ENCODE results near the gene SNAI1. TPM values are rescaled to one million over a fixed set of nuclear protein-coding genes. Genes with fewer than 3 reads are reported as not detected.

Gene SNAI1
- total RNA-seq, 1 donor from 2014 or later, result 0.69 TPM

DNA sequence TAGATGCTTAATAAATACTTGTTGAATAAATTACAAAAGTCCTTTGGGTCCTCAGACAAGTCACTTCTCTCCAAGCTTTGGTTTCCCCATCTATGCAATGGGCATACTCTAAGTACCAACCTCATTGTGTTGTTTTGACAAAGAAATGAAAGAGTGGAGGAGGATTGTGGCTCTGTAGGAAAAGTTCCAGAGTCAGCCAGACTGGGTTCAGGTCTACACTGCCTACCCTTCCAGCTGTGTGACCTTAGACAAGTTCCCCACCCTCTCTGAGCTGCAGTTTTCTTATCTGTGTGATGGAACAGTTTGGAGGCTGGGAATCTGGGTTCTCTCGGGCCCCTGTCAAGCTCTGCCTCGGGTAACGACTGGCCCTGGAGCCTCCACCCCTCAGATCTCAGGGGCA, 53.9 kb downstream of the SNAI1 start:
- intact Hi-C loops (cut with micrococcal nuclease), result no loop called here

DNA sequence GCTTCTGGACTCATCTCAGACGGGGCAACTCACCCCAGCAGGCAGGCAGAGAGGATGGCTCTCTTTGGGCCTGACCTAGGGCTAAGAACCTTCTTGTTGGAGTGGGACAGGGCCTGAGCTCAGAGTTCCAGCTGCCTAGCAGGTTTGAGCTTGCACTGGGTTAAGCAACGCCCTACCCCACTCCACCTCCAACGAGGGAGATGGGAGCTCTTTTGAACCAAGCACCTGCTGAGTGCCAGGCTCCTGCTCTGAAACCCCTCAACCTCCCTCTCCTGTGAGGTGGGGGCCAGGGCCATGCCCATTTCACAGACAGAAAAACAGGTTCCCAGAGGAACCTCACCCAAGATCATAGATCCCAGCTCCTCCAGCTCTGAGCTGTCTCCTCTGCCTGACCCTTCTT, 54.3 kb downstream of the SNAI1 start:
- intact Hi-C loops (cut with micrococcal nuclease), result no loop called here
- H3K4me3 ChIP-seq, result no peak overlapping the region
- no peaks in the 10 kb centered on the region for H3K27me3 ChIP-seq (ENCODE audit: low read depth)
- no peaks in the 10 kb centered on the region for H3K9me3 ChIP-seq (replicated peaks)
- TF ChIP-seq CTCF (IDR thresholded peaks at IDR 0.05; ENCODE audit: borderline replicate concordance), result no peak
- no peaks in the 10 kb centered on the region for H3K36me3 ChIP-seq
- DNase-seq, result no peak
- no peak overlapping the region for H3K27ac ChIP-seq (replicated peaks)
- peaks cover 8% of the 10 kb centered on the region for H3K4me1 ChIP-seq

More for the DNA sequence above, 53.9 kb downstream of the SNAI1 start:
- Histone ChIP-seq H3K27me3 (ENCODE audit: low read depth) (no peaks in the 10 kb centered on the region), H3K9me3 (replicated peaks) (no peaks in the 10 kb centered on the region), H3K36me3 (no peaks in the 10 kb centered on the region), H3K4me3 (no peak overlapping the region), H3K4me1 (peaks cover 8% of the 10 kb centered on the region), H3K27ac (replicated peaks) (no peak overlapping the region)
- no peak for TF ChIP-seq CTCF (IDR thresholded peaks at IDR 0.05; ENCODE audit: borderline replicate concordance)
- DNase-seq, result no peak

DNA sequence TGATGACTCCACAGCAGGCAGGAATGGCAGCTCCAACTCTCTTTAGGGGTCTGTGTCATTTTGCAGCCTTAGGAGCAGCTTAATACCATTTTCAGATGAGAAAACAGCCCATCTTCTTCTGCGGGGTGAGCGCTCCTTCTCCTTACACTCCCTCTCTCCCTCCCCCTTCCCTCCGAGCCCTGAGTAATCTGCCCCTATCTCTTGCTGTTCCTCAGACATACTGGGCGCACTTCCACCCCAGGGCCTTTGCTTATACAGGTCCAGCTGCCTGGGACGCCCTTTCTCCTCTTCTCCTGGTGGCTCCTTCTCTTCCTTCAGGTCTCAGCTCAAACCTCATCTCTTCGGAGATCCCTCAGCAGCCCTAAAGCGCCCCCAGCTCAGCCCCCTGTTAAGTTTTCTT, 54.8 kb downstream of the SNAI1 start:
- Histone ChIP-seq H3K4me1 (peaks cover 8% of the 10 kb centered on the region), H3K27ac (replicated peaks) (no peak overlapping the region), H3K9me3 (replicated peaks) (no peaks in the 10 kb centered on the region), H3K36me3 (no peaks in the 10 kb centered on the region), H3K27me3 (ENCODE audit: low read depth) (no peaks in the 10 kb centered on the region), H3K4me3 (no peak overlapping the region)
- no peak for DNase-seq
- TF ChIP-seq CTCF (IDR thresholded peaks at IDR 0.05; ENCODE audit: borderline replicate concordance), result no peak
- intact Hi-C loops (cut with micrococcal nuclease), result no loop called here

DNA sequence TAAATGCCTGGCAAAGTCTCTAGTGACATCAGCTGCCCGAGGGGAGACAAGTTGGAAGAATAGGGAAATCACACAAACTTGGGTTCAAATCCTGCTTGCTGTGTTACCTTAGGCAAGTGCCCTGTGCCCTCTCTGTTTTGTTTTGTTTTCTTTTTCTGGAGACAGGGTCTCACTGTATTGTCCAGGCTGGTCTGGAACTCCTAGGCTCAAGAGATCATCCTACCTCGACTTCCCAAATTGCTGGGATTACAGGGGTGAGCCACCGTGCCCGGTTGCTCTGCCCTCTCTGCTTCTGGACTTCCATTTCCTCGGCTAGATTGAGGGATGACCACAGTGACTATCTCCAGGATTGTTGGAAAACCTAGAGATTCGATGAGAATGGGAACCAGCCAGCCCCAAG, 55.4 kb downstream of the SNAI1 start:
- intact Hi-C loops (cut with micrococcal nuclease), result no loop called here
- H3K27ac ChIP-seq (replicated peaks), result no peak overlapping the region

More for the DNA sequence above, 55.4 kb downstream of the SNAI1 start:
- TF ChIP-seq CTCF (IDR thresholded peaks at IDR 0.05; ENCODE audit: borderline replicate concordance), result no peak
- Histone ChIP-seq H3K36me3 (no peaks in the 10 kb centered on the region), H3K4me1 (peaks cover 8% of the 10 kb centered on the region), H3K4me3 (no peak overlapping the region), H3K9me3 (replicated peaks) (no peaks in the 10 kb centered on the region), H3K27me3 (ENCODE audit: low read depth) (no peaks in the 10 kb centered on the region)
- DNase-seq, result no peak

Other genes with a start within 250 kb of the SNAI1 start
- 4.6 TPM for gene SLC9A8, start 170.2 kb upstream of the SNAI1 start, total RNA-seq
- gene SPATA2, start 67.5 kb upstream of the SNAI1 start, total RNA-seq, result 7.6 TPM
- 50.8 TPM for gene RNF114, start 46.6 kb upstream of the SNAI1 start, total RNA-seq
- 77.1 TPM for gene UBE2V1, start 130.2 kb downstream of the SNAI1 start, total RNA-seq
- 17.3 TPM for gene PEDS1, start 170.7 kb downstream of the SNAI1 start, total RNA-seq
- 54.0 TPM for gene CEBPB, start 207.8 kb downstream of the SNAI1 start, total RNA-seq